Left kidney (tissue), 2 donors: Measurements from ENCODE around the gene SURF6. TPM values are rescaled to one million over a fixed set of nuclear protein-coding genes. Genes with fewer than 3 reads are reported as not detected.
"Not testable (repeated sequence)": the region's sequence is repeated elsewhere in the genome, so short reads cannot be mapped to it uniquely, and the experiment has no call there.

Experiments
- DNase-seq: peaks from one replicate; pipeline ENCODE4 v3.0.0-alpha.2; 2013
- polyA plus RNA-seq: library from polyadenylated mRNA; unstranded; fragments of 120-200 nt; gene quantifications from one replicate; pipeline ENCODE4 v1.2.1, GENCODE V29; 2013; ENCODE audit not compliant: insufficient read length

SURF6 gene
- polyA plus RNA-seq, 1 donor: 22.3 TPM

DNA sequence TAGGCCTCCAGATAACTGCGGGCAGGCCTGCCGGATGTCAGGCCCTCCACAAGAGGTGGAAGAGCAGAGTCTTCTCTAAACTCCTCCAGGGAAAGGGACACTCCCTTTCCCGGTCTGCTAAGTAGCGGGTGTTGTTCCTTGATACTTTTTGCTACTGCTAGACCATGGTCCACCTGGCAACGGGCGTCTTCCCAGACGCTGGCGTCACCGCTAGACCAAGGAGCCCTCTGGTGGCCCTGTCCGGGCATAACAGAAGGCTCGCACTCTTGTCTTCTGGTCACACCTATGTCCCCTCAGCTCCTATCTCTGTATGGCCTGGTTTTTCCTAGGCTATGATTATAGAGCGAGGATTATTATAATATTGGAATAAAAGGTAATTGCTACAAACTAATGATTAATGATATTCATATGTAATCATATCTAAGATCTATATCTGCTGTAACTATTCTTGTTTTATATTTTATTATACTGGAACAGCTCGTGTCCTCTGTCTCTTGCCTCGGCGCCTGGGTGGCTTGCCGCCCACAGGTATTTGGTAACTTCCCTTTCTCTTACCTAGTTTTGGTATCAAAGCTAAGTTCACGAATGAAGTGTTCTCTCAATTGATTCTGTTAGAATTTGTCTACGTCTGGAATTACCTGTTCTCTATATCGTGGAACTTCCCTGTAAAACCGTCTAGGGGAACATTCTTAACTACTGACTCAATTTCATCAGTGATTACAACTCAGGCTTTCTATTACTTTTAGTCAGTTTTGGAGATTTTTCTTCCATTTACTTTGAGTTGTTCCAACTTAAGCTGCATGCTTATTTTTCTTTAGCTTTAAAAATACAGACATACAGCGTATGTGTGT is 6.5 kb downstream of the SURF6 start:
- not testable (repeated sequence) for DNase-seq

DNA sequence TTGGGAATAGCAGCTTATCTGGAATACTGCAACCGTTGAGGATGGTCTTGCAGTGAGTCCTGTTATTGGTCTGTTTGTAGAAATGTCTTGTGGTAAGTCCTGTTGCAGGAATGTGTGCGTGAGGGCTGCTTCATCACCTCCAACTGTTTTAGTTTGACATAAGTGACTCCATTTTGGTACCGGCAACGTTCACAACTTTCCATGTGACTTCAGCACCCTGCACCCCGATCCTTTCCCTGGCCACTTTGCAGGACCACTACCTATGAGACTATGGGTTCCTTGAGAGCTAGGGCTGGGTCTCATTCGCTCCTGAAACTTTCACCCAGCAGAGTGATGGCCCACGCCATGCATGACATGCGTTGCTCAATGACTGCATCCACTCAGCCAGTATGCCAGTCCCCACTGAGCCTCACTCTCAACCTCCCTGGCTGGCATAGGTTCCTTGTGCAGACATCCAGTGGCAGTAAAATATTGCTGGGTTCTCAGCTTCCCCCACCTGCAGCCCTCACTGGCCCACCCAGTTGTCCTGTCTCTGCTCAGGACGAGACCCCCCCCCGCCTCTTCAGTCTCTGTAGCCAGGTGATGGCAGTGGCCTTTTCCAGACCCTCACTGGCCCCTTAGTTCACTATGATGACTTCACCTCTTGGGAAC is 8.0 kb downstream of the SURF6 start:
- no peak for DNase-seq

DNA sequence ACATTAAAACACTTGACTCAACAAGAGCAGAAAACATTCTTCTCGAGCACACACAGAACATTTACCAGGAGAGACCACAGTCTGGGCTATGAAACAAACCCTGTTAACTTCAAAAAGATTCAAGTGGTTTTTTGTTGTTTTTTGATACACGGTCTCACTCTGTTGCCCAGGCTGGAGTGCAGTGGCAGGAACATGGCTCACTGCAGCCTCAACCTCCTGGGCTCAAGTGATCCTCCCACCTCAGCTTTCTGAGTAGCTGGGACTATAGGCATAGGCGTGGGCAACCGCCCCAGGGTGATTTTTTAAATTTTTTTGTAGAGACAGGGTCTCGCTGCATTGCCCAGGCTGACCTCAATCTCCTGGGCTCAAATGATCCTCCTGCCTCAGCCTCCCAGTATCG is 9.0 kb downstream of the SURF6 start:
- not testable (repeated sequence) for DNase-seq

DNA sequence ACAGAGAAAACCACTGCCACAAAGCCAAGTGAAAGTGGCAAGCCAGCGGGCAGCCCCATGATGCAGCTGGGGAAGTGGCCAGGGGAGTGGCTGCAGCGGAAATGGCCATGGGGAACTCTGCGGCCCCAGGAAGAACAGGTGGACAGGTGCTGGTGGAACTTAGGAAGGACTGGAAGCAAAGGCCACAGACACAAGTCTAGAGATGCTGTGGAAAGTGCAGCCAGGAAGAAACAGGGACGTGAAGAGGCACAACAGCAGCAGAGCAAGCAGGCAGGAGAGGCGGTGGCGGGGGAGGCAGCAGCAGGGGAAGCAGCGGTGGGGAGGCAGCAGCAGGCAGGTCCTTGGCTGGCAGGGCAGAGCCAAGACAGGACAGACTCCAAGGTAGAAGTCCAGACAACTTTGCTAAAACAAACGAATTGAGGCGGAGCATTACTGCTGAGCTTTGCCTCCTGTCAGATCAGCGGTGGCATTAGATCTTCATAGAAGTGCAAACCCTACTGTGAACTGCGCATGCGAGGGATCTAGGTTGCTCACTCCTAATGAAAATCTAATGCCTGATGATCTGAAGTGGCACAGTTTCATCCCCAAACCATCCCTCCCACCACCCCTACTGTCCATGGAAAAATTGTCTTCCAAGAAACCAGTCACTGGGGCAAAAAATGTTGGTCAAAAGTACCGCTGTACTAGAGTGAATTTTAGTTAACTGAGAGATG is 11.8 kb downstream of the SURF6 start:
- no peak for DNase-seq

DNA sequence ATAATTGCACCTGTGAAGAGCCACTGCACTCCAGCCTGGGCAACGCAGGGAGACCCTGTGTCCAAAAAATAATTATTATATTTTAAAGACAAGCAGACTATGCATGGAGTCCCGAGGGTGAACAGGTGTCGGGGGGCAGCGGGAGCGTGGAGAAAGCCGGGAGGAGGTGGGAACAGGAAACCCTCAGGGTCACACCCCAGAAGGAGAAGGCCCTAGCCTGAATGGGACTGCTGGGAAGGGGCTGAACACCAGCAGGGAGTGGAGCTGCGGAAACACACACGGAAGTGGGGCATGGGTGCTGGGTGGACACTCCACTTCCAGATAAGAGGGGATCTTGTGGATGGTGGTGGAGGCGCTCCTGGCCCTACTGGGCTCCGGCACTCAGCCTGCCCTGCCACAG is 12.8 kb downstream of the SURF6 start:
- DNase-seq: no peak

DNA sequence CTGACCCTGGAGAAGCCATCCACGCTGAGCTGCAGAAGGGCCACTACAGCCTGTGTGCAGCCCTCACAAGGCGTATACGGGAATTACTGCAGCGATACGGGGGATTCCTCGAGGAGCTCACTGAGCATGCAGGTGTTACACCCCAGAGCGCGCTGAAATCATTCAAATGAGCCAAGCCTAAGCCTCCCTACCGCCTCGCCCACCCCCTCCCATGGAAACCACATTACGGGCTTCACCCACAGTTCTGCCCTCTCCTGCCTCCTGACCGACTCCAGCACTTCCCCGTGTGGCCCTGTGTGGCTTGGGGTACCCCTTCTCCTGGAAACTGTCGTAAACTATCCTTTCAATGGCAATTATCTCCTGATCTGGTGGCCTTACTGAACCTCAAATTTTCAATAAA is 13.3 kb downstream of the SURF6 start:
- no peak for DNase-seq

DNA sequence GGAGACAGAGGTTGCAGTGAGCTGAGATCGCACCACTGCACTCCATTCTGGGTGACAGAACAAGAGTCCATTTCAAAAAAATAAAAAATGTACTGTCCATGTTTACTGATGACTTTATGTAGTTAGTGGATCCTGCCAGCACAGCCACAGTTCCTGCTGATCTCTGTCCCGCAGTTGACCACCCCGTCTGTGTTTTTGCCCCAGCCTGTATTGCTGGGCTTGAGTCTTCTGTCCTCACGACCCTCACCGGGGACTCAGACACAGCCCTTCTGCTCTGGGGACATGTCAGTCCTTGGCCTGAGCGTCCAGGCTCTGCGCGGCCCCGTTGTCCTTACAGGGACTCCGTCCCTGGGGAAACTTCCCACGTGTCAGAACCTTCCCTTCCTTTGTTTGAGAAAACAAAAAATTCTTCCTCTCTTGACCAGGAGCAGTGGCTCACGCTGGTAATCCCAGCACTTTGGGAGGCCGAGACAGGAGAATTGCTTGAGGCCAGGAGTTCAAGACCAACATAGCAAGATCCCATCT is 14.5 kb downstream of the SURF6 start:
- no peak for DNase-seq

DNA sequence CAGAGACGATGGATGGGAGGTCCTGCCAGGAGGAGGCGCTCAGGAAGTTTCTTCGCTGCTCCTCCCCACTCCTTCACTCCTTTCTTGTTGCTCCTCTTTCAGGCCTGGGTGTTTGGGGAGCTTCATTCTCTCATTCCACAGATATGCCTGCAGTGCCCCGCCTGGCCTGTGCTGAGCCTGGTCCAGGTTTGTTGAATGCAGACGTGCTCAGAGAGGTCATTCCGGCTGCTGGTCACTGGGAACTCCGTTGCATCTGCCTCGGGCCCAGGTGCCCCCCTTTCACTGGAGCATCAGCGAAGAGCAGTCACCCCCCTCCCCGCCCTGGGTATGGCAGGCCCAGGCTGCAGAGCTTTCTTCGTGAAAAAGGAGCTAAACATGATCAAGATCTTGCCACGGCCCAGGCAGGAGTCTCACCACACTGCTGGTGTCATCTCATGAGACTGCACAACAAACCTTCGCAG is 15.5 kb downstream of the SURF6 start:
- DNase-seq: no peak

DNA sequence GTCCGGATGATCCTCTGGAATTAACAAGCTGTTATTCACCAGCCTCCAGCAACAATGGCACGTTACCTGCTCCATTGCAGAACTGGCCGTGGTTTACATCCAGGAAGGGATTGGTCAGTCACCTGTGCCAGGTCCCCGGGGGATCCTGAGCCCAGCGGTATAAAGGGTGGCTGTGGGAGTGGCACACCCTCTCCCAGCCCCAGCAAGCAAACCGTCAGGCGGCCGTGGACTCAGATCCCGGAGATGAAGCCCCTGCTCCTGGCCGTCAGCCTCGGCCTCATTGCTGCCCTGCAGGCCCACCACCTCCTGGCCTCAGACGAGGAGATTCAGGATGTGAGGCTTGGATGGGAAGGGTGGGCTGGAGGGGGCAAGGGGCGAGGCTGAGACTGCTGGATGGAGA is 18.4 kb downstream of the SURF6 start:
- DNase-seq: not testable (repeated sequence)

DNA sequence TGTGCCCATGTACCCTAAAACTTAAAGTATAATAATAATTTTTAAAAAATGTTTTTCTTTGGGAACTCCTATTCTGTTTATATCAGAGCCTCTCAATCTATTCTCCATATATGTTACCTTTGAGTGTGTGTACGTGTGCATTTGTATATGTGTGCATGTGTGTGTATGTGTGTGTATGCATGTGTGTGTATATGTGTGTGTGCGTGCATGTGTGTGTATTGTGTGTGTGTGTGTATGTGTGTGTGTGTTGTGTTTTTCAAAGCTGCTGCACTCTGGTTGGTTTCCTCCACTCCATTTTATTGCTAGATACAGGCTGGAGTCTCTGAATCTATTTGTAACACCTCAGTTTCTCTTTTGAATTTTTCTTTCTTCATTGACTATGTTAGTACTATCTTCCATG is 20.0 kb downstream of the SURF6 start:
- no peak for DNase-seq

DNA sequence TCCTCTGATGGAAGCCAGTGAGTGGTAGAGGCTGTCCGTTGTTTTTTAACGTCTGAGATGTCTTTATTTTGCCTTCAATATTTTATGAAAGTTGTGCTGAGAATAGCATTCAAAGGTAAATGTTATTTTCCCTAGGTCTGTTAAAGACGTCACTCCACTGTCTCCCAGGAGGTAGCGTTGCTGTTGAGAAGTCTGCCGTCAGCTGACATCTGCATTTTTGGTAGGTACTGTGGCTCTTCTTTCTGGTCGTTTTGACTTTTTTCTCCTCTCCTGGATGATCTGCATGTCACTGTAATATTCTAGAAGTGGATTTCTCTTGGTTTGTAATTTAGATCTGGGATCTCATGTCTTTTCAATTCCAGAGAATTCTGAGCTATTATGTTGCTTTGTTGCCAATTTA is 26.4 kb downstream of the SURF6 start:
- no peak for DNase-seq

DNA sequence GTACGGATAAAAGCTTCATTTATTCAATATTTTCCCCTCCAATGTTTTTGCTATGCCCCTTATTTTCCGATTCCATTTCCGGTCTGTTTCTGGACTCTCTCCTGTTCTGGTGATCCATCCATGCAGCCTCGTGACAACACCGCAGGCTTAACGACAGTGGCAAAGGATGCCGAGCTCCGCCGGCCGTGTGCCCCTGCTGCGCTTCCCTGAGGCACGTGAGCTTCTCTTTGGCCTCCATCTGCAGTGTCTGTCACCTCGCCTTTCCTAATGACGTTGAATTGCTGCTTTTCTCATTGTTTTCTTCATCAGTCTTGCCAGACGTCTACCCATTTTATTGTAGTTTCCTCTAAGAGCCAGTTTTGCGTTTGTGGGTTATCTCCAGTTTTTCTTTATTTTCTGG is 28.7 kb downstream of the SURF6 start:
- no peak for DNase-seq

DNA sequence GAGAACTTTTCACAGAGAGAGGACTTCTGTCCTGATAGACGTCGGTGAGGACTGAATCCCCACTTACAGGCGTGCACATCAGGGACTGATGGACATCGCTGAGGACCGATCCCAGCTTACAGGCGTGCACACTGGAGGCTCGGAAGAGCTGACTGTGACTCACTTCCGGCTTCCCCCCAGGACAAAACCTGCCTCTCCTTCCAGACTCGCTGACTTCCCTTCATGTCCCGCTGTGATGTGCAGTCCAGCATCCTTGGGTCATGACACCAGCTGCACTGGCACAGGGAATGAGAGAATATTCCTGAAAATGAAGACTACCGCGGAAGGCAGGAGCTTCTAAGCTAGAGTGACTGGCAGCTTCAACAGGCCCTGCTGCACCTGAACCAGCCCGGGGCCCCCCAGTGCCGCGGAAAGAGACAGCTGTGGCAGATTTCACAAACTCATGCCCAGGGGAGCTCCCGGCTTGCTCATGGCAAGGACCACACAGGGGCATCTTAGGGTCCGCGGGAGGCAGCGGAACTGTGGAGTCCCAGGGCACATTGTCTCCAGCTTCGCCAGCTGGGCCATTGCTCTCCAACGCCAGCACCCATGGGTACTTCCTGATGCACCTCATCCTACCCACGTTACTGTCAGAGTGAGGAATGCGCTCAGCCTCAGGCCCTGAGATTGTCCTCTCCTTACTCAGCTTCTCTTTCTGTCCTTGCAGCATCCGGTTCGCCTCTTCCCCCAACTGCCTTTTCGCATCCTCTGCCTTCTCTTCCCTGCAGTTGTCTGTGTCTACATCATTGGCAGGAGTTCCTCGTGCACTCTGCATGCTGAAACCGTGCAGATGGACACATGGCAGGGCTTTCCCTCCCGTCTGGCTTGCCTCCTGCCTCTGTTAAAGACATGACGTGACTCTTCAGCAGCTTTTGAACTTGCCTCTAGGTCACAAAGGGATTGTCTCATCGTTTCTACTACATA is 29.5 kb downstream of the SURF6 start:
- DNase-seq: no peak

DNA sequence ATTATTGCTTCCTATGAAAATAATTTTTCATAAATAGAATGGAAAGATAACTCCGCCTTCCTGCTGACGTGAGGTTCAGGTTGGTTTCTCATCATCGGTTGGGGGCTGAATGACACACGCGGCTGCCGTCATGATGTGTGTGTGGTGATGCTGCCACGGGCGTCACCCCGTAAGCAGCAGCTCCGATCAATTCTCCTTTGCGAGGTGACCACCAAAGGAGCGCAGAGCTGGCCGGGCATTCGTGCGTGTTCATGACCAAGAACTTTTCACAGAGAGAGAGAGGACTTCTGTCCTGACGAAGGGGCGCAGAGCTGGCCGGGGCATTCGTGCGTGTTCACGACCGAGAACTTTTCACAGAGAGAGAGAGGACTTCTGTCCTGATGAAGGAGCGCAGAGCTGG is 30.3 kb downstream of the SURF6 start:
- DNase-seq: no peak

DNA sequence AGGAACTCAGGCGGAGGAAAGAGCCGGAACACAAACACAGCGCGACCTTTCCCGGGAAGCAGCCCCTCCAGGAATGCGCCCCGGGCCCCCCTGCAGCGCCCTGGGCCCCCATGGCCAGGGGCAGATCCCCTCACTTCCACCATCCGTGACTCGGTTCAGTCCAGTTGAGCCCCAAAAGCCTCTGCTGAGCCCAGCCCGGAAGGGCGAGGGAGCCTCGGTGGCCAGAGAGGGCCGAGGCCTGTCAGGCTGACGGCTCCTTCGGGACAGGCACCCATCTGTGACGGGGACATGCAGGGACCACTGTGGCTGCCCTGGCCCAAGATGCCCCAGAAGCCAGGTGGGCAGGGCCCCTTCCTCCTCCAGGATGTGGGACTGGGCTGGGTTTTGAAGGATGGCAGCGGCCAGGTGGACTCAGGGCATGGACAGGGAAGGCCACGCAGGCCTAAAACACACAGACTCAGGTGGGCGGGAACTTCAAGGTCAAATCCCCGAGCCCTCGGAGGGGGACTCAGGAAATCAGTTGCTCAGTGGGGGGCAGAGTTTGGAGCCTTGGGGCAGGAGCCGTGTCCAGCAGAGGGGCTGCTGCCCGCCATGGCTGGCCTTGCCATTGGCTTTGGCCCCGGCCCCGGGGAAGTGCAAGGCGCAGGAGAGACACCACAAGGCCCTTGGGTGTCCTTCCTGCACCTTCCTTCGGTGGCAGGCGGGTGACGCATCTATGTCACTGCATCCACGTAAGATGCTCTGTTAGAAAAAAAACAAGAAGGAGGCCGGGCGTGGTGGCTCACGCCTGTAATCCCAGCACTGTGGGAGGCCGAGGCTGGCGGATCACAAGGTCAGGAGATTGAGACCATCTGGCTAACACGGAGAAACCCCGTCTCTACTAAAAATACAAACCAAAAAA is 31.3 kb downstream of the SURF6 start:
- DNase-seq: no peak

DNA sequence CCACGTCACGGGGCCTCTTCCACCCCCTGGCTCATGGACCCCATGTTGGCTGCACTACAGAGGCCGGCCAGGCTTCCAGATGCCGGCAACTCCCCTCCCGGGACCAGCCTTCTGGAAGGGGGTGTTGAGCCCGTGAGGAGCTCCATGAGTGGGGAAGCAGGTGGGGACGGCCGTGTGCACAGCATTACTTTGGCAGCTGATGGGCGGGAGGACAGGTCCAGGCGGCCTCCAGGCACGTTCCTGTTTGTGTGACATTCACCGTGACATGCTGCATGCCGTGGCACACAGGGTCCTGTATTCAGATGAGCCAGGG is 31.9 kb downstream of the SURF6 start:
- no peak for DNase-seq

DNA sequence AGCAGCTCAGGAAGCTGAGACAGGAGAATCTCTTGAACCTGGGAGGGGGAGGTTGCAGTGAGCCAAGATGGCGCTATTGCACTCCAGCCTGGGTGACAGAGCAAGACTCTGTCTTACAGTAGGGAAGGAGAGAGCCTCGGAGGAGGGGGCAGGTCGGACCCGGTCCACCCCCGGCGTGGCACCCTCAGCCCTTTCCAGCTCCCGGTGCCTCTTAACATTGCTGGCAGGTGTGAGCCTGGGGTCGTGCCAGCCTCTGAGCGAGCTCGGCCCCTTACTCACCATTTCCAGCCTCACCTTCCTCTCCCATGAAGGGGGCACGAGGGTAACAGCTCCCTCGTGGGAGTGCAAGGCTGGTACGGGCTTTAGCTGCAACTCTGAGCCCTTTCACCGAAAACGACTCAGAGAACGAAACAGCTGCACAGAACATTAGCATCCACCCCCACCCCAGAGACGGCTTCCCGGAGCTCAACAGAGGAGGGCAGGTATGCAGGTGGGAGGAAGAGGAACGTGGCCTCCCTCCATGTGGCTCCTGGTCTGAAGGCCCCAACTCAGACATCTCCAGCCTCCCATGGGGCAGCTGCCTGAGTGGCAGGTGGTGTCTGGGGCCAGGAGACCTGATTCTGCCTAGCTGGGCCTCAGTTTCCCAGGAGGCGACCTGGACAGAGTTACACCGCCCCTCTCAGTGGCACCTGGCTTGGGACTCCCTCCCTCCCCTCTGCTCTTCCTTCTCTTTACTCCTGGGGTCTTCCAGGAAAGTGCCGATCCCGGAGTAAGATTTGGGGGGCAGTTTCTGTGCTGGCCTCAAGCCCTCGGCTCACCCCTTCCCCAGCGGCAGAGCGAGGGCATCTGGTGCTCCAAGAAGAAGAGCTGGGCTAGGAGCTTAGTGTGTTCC is 32.5 kb downstream of the SURF6 start:
- no peak for DNase-seq

DNA sequence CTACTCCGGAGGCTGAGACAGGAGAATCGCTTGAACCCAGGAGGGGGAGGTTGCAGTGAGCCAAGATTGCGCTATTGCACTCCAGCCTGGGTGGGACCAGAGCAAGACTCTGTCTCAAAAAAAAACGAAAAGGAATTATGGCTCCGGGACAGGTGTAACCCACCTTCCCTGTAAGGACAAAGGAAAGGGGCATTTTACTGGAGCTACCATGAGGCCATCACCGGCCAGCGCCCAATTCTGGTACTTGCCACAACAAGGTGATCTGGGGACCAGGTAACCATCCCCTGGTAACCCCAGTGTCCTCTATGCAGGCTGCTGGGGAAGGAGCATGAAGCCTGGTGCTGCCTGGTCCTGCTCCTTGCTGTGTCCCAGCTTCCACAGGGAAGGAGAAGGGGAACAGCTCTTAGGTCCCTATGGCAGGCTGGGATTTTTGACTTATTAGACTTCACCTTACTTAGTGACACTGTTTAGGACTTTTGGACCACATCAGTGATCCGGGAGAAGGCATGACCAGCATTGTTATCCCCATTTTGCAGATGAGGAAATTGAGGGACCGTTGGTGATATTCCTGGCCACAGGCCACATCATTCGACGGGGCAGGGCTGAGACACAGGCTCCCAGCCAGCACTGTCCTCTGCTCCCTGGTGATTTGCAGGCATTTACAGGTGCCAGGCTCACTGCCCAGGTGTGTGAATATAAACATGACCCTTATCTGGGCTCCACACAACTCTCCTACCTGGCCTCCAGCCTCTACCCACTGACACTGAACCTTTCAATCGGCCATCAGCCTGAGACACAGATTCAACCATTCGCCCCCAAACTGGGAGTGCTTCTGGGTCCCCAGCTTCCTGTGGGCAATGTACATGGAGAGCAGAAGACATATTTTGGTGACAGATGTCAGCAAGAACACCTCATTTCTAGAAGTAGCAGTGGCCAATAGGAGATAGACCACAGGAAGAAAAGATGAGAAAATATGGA is 34.4 kb downstream of the SURF6 start:
- DNase-seq: no peak
